AG04449 (cell line): ENCODE results near the gene GPR139.

ENCODE experiments used
- CTCF ChIA-PET: fragments of 350-600 bp; formaldehyde crosslinking; extraction: SDS; loops from one replicate; lab custom pipeline; 2021; ENCODE audit warnings: antibody characterized with exemption; lab: Yijun Ruan, JAX
- POLR2A ChIA-PET: fragments of 400-600, 350-600 bp; formaldehyde crosslinking; extraction: SDS; loops from one replicate; lab custom pipeline; 2020; ENCODE audit warnings: antibody characterized with exemption, inconsistent platforms; lab: Yijun Ruan, JAX
- DNase-seq: peaks from one replicate; pipeline ENCODE4 v3.0.0-alpha.2; 2010; ENCODE audit warnings: low read depth, low spot score
- H3K4me3 ChIP-seq: 2 replicates; pipeline ENCODE4 v1.5.1; 2011; ENCODE audit warnings: low read depth, mild to moderate bottlenecking, control low read depth, low read length
- TF ChIP-seq, protein P1 (sequence below): IDR thresholded peaks from one replicate; pipeline ENCODE4 v1.5.1; 2011; ENCODE audit warnings: mild to moderate bottlenecking, moderate library complexity, low read length, control low read depth, inconsistent platforms; ENCODE audit not compliant: insufficient read depth; ENCODE audit errors: missing control alignments

Gene GPR139

DNA sequence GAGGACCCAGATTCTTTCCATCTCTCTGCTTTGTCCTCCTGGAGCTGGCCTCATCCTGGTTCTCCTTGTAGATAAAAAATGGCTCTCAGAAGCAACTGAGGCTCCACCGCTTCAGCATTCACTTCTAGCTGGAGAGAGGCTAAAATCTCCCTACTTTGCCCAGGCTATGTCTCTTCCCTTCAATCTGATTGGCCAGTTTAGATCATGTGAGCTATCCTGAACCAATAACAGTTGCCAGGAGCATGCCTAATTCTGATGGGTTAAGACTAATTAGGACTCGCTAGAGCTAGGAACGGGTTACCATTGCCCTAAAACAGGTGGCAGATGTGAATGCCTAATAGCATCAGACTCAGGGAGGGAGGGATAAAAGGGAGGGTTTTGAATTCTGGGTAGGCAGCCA is 89.6 kb downstream of the GPR139 start:
- ChIA-PET CTCF (no interaction called here), POLR2A (no interaction called here)
- no peak for DNase-seq
- no peak overlapping the region for H3K4me3 ChIP-seq
- TF ChIP-seq, protein P1, sequence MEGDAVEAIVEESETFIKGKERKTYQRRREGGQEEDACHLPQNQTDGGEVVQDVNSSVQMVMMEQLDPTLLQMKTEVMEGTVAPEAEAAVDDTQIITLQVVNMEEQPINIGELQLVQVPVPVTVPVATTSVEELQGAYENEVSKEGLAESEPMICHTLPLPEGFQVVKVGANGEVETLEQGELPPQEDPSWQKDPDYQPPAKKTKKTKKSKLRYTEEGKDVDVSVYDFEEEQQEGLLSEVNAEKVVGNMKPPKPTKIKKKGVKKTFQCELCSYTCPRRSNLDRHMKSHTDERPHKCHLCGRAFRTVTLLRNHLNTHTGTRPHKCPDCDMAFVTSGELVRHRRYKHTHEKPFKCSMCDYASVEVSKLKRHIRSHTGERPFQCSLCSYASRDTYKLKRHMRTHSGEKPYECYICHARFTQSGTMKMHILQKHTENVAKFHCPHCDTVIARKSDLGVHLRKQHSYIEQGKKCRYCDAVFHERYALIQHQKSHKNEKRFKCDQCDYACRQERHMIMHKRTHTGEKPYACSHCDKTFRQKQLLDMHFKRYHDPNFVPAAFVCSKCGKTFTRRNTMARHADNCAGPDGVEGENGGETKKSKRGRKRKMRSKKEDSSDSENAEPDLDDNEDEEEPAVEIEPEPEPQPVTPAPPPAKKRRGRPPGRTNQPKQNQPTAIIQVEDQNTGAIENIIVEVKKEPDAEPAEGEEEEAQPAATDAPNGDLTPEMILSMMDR, result no peak
